Activated CD4-positive, alpha-beta T cell treated with anti-CD3 and anti-CD28 coated beads, Interleukin-2, Interleukin-4, amounts not matched to agents 100 ng/mL and 50 ng/mL, durations not matched to agents 16 hours and 8 hours (primary cell): ENCODE results near the gene SH2D3A.

Experiments used
- DNase-seq: peaks from one replicate; pipeline ENCODE4 v3.0.0-alpha.2; 2020; ENCODE audit warnings: low spot score

SH2D3A gene

DNA sequence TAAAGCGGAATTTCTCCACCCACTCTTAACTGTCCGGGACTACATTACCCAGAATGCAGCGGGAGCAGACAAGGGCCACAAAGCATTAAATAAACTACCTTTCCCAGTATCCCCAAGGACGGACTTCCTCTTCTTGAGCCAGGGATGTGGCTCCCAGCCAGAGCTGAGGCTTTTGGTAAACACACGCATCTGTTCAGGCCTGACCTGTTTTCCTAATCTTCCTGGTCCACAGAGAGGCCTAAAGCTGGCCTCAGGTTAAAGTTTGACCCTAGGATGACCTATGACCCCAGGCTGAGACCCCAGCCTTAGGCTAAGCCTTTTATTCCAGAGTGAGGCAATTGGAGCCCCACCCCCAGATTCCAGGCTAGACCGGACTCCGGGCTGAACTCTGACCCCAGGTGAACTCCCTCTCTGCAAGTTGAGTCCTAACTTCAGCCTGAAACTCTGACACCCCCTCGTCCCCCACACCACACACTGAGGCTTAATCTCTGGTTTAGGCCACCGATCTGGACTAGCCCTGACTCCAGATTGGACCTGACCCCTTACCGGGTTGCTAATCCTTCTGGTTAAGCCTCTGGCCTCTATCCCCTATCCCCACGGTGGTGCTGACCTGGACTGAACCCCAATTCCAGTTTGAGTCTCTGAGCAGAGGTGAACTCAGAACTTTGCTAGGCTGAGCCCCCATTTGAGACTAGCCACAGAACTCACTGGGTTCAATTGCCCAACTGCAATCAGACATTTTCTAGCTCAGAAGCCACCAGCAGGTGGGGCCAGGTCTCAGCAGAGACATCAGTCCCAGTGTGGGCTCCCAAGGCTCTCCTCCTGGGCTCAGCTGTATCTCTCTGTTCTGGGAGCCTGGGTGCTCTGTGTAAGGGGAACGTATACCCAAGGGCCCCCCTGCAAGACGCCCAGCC, 29.1 kb downstream of the SH2D3A start:
- peak; percentile 84 for DNase-seq

DNA sequence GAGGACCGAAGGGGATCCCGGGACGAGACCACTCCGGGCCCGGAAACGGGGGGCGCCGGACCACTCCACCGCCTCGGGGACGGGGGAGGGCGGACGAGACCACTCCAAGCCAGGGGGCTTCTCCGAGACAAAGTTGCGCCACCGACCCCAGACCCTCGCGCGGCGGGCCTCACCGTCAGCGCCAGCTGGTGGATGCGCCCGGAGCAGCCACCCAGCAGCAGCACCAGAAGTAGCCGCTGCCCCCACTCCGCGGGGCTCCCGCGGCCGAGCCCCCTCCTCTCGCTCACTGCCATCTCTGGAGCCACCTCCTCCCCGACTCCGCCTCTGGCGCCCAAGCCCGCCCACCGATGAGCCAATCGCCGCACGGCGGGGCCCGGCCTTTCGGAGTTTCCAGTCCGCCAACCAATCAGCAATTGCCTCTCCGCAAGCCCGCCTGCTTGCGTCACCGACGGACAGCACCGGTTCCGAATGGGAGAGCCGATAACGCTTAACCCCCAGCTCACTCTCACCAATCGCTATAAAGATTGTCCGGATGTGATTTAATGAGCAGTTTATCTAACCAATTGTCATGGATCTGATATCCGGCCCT, 29.9 kb downstream of the SH2D3A start, which contains the start of gene GPR108:
TSS of gene GPR108 (minus strand) at position 297 of the 589 bp plus-strand sequence. CDS start at position 293, 4 bp downstream.
- peak; percentile 100 for DNase-seq

DNA sequence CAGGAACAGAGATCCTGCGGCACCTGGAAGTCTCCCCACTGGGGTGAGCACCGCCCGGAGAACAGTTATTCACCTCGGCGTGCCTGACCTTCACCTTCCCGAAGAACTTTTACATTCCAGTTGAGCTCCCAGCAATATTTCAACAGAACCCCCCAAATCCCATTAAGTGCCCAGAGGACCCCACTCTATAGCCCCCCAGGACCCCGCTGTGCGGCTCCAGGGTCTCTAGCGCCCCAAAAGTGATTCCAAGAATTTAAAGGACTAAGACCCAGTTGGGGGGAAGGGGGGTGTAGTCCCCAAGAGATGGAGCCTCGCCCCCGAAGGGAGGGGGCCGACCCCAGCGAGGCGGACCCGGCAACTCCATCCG, 30.3 kb downstream of the SH2D3A start:
- no peak for DNase-seq

DNA sequence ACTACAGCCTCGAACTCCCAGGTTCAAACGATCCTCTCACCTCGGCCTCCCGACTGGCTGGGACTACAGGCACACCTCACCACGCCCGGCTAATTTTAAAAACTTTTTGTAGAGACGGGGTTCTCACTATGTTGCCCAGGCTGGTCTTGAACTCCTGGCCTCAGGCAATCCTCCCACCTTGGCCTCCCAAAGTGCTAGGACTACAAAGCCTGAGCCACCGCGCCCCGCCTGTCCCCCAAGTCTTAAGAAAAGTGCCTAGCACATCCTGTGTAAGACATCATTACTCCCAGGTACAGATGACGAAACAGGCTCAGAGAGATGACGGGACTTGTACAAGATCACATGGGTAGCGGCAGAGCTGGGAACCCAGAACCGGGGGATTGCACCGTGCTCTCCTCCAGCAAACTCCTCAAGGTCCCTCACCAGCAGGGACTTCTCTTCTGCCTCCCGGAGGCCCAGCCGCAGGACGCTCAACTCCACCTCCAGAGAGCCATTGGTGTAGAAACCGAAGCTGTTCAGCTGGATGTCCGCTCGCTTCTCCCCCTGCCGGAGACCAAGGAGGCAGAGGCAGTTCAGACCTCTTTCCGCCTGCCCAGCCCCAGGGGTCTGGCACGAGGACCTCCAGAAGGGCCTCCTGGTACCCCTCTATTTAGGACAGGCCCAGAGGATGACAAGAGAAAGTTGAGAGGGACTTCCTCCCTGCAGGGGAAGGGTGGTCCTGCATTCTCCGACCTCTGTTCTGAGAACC, 30.9 kb downstream of the SH2D3A start:
- DNase-seq = peak; percentile 82

DNA sequence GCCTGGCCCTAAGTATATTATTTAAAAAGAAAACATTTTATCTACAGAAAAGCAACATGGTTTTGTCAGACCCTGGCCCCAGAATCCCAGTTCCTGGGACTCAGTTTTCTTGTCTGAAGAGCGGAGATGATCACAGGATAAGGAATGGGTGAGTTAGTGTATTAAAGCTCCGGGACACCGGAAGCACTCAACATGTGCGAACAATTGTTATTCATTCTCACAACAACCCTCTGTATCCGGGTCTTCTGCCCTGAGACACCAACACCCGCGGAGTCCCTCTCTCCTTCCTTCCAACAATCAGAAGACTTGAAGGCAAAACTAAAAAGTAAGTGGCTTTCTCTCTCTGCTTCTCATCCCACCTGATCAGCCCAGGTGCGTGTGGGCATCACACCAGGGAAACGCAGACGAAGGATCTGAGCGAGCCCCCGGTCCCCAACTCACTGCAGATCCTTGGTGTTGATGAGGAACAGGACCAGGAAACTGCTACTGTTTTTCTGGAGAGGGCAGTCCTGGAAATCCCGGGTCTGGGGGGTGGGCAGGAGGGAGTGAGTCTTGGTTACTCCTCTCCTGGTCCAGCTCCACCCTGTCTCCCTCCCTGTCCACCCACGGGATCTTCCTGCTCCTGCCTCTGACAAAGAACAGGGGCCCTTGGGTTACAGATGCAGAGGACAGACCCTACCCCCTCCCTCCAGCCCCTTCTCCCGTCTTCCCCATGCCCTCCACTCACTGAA, 31.9 kb downstream of the SH2D3A start:
- DNase-seq = no peak

DNA sequence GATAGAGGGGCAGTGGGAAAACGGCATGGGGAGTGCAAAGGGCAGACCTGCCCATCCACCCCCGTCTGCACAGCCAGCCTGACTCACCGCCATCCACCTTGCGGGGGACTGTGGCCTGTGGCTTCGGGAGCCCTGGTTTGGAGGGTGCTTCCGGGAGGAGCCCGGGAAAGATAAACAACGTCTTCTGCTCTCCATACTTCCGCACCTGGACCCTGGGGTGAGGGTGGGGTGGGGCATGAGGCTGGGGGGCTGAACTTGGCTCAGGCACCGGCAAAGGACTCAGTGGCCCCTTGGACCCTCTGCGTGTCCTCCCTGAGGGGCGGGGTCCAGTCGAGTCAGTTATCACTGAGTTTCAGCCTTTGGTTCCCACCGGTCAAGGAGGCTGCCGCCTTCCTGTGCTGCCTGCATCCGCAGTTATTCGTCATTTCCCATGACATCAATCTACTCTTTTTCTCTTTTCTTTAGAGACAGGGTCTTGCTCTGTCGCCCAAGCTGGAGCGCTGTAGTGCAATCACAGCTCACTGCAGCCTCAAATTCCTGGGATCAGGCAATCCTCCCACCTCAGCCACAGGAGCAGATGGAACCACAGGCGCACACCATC, 33.0 kb downstream of the SH2D3A start:
- DNase-seq = no peak

DNA sequence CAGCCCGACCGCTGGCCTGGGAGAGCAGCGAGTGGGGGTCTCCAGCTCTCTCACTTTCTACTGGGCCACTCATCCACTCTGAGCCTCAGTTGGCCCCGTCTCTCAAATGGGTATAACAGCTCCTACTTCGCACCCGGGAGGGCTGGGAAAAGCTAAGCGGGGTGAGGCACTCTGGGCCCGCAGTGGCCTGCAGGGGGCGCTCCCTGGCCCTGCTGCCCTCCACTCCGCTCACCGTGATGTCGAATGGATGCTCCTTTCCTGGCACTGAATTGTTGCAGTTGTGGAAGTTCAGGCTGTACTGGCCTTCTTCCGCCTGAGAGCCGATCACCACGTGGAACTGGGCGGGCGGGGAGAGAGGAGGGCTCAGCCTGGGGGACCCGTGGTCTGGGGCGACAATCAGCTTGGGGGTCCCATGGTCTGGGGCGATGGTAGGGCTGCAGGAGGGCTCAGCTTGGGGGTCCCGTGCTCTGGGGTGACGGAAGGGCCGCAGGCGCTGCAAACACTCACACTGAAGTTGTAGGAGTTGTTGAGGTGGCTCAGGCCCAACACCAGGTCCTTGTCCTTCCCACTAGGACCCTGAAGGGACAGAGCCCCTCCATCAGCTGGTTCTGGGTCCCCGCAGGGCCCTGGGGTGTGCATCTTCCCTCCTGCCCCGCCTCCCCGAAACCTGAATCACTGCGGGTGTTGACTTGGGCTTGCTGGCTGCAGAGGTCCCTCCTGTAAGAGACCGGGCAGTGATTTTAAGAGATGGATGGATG, 33.7 kb downstream of the SH2D3A start:
- DNase-seq = no peak

DNA sequence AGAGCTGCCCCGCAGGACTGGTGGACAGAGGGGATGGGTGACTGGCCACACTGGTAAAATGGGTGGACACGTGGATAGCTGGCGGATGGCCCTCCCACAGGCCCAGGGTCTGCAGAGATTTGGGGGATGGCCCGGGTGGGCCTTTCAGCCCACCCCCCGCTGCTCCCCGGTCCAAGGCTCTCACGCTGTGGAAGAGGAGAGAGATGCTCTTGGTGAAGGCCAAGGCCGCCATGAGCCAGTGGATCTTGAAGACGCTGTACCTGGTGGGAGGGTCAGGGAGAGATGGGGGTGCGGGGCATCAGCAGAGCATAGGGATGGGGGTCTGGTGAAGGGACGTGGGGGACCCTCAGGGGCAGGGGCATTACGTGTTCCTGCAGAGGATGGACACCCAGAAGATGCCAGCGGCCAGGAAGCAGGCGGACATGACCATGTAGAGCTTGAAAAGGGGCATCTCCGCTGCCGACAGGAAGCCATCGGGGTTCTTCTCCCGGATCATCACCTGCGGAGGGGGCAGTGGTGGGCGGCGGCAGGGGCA, 34.4 kb downstream of the SH2D3A start:
- DNase-seq = no peak

DNA sequence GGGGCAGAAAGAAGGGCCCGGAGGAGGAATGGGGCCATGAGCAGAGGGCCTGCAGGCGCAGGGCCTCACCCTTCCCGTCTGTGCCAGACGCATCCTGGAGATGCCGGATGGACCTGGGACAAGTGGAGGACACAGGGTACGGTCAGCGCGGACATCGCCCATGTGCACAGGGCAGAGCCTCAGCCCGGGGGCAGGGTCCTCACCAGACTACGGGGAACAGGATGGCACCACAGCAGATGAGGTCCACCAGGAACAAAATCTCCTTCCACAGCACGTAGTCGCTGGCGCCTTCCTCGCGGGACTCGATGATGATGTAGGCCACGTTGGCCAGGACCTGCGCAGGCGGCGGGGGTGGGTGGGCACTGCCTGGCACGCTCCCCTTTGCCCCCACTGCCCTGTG, 35.4 kb downstream of the SH2D3A start:
- no peak for DNase-seq

DNA sequence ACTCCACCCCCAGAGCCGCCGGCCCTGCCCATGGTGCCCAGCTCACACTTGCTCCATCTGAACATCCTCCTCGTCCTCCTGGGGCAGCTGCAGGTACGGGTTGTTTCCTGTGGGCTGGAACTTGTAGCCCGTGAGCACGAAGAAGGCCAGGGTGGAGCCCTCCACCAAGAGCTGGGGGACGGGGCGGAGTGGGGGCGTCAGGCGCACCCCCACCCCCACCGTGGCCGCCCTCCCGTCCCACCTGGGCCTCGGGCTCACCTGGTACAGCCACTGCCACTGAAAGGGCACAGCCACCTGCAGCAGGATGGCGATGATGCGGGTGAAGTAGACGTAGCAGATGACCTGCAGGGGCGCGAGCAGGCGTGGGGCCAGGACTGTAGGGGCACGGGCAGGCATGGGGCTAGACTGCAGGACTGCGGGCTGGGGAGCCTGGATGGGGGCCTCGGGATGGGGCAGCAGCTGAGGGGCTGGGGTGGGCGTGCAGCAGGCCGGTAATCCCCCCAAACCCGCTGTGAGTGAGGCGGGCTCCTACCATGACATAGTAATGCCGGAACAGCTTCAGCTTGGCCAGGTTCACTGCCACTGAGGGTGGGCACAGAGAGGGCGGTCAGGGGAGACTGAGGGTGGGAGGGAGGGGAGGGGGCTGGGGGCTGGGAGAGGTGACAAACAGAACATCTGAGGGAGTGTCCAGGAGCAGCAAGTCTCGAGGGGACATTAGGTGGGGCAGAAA, 36.1 kb downstream of the SH2D3A start:
- no peak for DNase-seq

DNA sequence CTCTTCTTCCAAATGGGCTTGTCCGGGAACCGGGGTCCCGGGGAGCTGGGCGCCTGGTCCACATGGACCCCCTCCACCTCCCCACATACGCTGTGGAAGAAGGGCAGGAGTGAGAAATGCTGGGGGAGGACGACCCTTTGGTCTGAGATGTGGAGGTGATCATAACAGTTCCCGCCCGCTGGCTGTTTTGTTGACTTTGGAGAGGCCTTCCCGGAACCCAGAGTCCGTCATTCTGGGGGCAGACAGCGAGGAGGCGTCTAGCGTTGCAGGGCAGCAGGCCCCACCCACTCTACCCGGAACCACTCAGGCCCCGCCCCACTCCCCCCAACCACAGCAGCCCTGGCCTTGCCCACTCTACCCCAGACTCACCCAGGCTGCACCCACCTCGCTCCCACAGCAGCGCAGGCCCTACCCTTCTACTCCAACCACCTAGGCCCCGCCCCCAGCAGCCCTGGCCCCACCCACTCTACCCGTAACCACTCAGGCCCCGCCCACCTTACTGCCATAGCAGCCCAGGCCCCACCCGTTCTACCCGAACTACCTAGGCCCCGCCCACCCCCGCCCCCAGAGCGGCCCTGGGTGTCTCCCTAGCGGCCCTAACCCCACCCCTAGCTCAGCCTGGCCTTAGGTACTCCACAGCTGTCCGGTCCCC, 37.0 kb downstream of the SH2D3A start:
- DNase-seq = no peak

DNA sequence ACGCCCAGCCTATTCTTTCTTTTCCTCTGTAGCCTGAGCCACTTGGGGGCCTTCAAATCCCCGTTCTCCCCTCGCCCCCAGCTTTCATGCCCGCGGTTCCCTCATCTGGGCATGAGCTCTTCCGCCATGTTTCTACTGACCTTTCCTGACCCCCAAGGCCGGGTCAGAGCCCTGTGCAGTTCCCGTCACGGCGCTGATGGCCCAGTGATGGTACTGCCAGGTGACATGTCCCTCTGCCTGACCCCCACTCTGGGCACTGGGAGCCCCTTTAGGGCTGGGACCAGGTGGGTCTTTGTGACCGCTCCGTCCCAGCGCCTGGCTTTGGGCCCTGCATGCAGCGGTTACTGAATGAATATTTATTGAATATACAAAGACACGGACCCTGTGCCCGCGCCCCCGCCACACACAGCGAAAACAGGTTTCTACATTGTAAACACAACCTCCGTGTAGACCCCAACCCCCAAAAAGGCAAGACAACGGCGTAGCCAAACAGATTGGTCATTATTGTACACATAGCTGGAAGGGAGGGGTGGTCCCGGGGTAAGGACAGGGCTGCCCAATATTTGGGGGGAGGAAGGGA, 37.6 kb downstream of the SH2D3A start:
- no peak for DNase-seq

DNA sequence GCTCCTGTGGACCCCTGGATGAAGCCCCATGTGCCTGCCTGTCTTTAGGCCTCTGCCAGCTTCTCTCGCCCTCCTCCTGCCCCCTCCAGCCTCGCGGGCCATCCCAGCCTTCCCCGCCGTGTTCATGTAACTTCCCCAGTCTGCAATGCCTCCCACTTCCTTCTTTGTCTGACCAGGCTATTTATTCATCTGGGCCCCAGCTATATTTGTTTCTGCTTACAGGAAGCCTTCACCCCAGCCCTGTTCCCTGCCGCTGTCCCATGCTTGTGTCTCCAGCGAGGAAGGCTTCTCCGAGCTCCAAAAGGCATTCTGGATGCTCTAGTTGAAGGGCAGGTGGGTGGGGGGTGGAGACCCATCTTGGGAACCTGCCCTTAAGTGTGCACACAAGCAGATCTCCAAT, 38.9 kb downstream of the SH2D3A start:
- no peak for DNase-seq

DNA sequence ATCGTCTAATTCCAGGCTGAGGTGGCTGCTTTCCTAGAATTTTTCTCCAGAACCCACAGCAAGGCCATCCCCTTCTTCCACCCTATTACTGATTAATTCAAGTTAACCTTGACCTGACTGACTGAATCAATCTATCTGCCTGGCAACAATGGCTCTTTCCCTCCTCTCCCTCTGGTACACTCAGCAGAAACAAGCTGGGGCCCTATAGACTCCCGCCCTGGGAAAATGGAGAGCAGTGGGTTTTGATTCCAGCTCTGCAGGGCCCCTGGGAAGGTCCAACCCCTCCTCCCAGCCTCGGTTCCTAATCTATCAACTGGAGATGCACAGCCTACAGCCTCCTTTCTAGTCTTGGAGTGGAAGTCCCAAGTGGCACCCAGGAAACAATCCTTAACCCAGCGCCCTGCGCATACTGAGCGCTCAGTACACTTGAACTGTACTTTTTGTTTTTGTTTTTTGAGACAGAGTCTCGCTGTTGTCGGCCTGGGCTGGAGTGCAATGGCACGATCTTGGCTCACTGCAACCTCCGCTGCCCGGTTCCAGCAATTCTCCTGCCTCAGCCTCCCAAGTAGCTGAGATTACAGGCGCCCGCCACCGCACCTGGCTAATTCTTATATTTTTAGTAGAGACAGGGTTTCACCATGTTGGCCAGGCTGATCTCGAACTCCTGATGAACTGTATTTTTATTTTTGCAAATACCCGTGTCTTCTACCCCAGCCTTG, 41.6 kb downstream of the SH2D3A start:
- DNase-seq = no peak

DNA sequence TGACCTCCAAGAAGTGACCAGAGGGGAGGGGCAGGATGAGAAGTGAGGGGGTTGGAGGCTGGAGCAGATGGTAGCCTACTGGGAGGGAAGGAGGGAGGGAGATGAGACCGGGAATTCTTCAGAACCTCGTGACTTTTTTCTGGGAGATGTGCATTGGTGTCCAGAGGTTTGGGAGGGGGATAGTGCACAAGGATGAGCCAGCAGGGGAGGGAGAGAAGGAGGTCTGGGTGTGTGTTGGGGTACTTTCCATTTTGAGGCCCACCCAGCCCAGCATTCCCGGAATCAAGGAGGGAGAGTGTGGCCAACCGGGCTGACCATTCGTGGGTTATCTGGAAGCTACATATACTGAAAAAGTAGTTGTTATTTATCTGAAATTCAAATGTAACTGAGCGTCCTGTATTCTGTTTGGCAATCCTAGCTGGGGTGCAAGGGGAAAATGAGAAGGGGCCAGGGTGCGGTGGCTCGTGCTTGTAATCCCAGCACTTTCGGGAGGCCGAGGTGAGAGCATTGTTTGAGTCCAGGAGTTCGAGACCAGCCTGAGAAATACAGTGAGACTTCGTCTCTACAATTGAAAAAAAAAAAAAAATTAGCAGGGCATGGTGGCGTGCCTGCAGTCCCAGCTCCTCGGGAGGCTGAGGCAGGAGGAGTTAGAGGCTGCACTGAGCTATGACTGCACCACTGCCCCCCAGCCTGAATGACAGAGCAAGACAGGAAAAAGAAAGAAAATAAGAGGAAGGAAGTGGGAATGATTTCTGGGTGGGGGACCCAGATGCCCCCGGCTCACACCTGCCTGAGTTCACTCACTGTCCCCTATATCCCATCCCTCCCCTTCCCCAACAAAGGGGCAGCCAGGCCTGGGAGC, 42.4 kb downstream of the SH2D3A start:
- no peak for DNase-seq

DNA sequence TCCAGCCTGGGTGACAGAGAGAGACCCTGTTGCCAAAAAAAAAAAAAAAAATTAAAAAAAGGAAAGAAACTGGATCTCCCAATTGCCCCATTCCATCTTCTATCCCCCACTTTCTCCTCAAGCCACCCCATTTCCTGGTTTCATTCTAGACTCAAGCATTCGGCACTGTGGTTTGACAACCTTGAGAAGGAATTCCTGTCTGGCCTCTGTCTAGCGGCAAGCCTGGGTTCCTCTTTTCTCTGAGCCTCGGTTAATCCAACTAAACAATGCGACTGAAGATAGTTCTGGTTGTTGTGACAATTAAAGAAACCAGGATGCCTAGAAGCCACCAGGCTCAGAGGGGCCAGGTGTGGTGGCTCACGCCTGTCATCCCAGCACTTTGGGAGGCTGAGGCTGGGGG, 43.5 kb downstream of the SH2D3A start:
- no peak for DNase-seq

DNA sequence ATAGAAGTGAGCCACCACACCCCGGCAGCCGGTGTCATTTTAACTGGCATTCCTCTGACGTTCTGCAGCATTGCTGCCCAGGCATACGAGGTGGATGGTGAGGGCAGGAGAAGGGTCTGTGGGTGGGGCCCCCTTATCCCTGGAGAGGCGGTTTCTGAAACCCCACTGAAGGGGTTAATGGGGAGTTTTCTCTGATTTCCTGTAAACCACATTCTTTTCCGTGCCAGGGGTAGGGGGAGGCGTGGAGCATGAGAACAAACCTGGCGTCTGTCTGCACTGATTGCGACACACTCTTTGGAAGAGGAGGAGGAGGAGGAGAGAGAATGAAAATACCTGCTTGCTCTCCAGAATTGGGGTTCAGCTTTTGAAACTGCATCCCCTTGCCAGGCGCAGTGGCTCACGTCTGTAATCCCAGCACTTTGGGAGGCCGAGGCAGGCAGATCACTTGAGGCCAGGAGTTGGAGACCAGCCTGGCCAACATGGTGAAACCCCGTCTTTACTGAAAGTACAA, 44.1 kb downstream of the SH2D3A start:
- no peak for DNase-seq
